ENCODE data around the gene UROC1.
"Not testable (repeated sequence)": the region's sequence is repeated elsewhere in the genome, so short reads cannot be mapped to it uniquely, and the experiment has no call there.

Gene UROC1

DNA sequence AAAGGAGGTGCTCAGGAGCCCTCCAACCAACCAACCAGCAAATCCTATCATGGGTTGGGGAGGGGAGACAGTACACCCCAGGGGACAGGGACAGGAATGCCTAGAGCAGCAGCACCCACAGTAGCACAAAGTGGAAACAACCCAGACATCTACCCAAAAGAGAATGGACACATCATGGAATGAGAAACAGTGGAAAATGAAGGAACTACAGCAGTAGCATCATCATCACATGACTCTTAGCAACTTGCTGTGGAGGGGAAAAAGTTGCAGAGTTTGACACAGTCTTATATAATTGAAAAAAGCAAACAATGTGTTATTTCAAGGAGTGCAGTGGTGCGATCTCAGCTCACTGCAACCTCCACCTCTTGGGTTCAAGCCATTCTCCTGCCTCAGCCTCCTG lies 30.1 kb upstream of the UROC1 start:
- no peak for DNase-seq (ENCODE audit: low read depth in 2 of 2, low spot score in 1 of 2)

DNA sequence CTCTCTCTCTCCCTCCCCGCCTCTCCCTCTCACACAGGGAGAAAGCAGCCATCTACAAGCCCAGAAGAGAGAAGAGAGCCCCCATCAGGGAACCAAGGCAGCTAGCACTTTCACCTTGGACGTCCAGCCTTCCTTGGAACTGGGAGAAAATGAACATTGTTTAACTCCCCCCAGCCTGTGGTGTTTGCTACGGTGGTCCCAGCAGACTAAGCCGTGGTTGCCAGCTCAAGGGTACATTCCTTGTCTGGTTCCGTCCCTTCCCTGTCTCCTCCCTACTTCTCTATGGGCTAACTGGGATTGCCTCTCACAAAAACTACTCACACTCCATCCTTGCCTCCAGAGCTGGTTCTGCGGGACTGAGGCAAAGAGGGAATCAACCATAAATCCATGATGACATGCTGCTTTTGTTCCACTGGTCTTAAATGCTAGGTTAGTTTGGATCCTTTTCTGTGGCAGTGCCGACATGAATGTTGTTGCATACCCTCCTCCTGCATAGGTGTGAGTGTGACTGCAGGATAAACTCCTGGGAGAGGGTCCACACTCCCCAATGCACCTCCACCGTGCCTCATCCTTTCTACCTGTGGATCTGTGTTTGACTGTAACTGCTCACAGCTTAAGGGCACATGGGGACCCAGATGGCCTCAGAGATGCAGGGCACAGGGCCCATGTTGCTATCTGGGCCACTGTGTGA lies 29.1 kb upstream of the UROC1 start:
- no peak for DNase-seq (ENCODE audit: low read depth in 2 of 2, low spot score in 1 of 2)

DNA sequence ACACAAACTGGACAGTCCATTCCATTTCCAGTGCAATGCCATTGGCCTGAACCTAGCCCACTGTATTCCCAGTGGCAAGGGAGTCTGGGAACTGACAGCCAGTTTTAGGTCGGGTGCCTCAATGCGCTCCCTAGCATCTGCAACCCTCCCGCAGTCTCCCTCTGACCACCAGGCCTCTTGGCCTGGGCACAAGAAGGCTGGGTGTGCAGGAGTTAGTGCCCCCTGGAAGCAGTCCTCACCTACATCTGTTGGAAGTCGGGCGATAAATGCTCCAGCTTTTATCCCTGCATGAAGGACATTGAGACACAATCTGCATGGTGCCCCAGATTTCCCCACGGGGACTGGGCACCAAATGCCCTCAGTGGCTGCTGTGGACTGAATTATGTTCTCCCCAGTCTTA lies 28.4 kb upstream of the UROC1 start:
- DNase-seq (ENCODE audit: low read depth in 2 of 2, low spot score in 1 of 2), result no peak

DNA sequence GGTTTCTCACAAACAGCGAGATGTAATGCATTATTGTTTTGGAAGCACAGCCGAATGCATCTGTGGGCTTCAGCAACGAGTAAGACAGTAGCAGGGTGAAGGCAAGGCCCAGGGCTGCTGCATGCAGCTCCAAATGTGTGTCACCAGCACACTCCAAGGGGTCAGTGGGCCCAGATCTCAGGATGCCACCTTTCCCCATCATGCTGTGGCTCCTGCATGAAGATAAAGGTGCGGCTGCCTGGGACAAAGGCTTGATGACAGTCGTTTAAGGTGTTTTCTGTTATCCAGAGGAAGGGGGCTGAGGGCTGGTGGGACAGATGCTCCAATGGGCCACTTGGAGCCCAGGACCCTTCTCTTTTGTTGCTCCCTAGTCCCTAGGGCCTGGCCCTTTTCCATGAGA lies 28.0 kb upstream of the UROC1 start:
- DNase-seq (ENCODE audit: low read depth in 2 of 2, low spot score in 1 of 2), result no peak

DNA sequence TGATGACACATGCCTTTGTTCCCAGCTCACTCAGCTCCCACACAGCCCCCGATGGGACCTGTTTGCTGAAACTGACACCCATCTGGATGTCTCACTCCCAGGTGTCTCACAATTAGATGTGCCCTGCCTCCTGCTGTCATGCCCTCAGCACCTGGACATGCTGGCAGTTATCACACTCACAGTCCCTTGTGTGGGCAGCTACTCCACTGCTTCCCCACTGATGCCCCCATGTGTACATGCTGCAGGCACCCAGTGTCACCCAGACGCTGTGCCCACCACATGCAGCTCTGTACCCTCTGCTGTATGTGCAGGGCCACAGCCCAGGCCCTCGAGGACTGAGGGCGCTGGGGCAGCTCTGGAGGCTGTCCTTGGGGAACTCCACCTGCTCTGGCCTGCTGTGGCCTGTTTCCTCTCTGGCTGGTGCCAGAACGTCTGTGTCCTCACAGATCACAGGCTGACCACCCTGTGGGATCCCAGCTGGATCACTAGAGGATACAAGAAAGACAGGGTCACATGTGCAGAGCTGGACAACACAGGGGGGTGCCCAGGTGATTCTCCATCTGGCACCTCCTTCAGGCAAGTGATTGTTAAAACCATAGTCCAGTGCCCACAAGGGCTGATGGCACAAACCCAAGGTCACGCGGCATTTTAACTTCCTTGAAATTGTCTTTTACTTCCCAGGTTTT lies 27.2 kb upstream of the UROC1 start:
- no peak for DNase-seq (ENCODE audit: low read depth in 2 of 2, low spot score in 1 of 2)

DNA sequence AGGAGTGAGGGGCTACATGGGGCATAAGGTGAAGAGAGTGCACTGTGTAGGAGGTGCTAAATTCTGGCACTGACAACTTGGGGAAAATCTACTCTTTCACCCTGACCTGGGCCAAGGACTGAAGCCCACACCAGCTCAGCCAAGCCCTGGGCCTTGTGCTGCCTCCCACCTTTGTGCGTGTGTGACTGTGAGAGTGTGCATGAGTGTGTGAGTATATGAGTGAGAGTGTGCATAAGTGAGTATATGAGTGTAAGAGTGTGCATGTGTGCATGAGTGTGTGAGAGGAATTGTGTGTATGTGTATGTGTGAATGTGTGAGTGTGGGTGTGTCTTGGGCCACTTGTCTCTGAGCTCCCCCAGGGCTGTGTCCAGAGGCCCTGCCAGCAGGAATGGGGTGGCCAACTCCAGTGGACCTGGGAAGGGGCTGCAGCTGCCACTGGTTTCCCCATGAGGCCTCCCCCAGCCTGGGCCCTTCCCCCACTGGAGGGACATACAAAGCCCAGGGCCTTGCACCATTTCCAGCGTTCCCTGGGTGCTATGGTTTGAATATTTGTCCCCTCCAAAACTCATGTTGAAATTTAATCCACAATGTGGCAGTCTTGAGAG lies 26.0 kb upstream of the UROC1 start:
- DNase-seq (ENCODE audit: low read depth in 2 of 2, low spot score in 1 of 2), result no peak

DNA sequence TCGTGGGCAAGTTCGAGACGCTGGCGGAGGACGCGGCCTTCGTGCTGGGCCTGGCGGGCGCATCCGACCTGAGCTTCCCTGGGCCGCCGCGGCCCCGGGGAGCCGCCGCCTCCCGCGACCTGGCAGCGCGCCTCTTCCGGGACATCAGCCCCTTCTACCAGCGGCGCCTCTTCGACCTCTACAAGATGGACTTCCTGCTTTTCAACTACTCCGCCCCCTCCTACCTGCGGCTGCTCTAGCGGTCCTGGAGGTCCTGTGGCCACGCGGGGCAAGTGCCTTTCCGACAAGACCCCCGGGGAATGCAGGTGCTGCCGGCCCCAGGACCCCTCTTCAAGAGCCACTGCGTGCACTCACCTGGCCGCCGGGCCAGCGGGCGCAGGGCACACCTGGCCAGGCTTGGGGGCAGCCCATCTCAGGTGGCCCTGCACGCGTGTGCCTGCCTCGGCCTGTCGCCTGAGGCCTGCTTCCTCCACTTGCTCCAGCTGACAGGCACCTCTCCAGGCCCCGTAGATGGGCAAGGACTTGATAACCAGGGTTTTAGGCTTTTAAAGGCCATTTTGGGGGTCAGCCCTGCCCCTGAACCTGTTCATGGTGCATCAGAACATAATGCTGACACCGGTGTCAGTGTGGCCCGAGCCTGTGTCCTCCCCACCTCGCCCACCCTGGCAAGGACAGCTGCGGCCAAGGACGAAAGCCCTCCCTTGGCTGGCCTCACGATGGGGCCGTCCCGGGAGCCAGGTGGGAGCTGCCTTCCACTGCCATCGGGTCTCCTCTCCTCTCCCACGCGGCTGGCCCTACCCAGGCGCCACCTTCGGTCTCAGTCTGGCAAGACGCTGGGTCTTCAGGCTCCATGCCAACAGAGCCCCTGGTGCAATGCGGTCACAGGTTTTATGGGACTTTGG lies 25.0 kb upstream of the UROC1 start:
- DNase-seq (ENCODE audit: low read depth in 2 of 2, low spot score in 1 of 2), result no peak

DNA sequence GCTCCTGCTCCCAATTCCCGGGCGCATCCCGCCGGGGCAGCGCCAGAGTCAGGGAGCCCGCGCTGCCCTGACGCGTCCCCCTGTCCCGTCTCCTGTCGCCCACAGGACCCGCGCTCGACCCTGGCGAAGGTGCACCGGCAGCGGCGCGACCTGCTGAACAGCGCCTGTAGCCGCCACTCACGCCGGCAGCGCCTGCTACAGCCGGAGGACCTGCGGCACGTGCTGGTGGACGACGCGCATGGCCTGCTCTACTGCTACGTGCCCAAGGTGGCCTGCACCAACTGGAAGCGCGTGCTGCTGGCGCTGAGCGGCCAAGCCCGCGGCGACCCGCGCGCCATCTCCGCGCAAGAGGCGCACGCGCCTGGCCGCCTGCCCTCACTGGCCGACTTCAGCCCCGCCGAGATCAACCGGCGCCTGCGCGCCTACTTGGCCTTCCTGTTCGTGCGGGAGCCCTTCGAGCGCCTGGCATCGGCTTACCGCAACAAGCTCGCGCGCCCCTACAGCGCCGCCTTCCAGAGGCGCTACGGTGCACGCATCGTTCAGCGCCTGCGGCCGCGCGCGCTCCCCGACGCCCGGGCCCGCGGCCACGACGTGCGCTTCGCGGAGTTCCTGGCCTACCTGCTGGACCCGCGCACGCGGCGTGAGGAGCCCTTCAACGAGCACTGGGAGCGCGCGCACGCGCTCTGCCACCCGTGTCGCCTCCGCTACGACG lies 24.2 kb upstream of the UROC1 start:
- no peak for DNase-seq (ENCODE audit: low read depth in 2 of 2, low spot score in 1 of 2)

DNA sequence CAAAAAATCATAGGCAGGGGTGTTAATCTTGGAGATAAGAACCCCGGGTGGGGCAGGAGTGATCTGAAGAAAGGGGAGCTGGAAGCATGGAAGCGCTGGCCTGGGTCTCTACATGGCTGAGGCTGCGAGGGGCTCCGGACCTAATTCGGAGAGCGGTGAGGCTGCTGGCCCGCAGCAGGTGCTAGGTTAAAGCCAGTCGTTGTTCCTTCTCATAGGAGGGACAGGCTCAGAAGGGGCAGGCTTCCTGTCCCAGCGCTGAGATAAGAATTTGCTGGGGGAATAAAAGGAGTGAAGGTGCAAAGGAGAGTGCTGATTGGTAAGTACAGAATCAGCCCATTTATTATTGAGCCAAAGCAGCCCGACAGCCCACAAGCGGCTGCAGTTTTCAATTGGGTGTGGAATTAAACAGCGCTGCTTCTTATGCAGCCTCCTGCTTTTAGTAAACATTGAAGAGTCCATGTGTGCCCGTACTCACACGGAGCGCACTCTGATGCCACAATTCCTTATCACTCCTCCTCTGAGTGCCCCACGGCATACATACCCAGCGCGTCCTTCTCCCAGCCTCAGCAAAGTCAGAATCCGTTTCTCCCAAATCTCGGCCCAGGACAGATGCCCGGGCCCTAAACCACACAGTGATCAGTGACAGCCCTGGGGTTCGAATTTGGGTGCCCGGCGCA lies 23.5 kb upstream of the UROC1 start:
- no peak for DNase-seq (ENCODE audit: low read depth in 2 of 2, low spot score in 1 of 2)

DNA sequence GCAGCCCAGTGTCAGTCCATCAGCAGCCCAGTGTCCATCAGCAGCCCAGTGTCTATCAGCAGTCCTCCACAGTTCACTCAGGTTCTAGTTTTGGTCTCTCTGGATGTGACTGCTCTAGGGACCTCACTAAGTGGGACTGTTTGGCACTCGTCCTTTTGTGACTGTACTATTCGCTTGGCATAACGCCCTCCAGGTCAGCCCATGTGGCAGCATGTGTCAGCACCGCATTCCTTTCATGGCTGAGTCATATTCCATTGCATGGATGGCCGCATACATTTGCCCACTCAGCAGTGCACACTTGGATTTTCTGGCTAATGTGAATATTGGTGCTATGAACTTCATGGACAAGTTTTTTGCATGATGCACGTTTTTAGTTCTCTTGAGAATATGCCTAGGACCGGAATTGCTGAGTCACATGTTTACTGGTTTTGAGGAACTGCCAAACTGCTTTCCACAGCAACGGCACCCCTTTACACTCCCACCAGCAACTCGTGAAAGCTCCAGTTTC lies 22.8 kb upstream of the UROC1 start:
- DNase-seq (ENCODE audit: low read depth in 2 of 2, low spot score in 1 of 2), result no peak

DNA sequence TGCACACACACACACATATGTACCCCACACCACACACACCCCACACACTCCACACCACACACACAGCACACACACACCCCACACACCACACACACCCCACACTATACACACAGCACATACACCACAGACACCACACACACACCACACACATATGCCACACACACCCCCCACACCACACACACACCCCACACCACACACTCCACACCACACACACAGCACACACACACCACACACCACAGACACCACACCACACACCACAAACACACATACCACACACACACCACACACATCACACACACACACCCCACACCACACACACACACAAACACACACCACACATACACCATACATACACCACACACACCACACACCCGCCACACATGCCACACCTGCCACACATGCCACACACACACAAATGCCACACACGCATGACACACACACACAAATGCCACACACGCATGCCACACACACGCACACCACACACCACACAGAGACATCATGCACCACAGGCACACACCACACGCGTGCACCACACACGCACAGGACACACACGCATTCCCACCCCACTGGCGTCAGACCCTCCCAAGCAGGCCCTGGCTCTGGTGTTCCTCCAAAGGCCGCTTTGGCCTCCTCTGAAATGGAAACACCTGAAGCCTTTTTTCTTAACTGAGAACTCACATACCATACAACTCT lies 22.1 kb upstream of the UROC1 start:
- DNase-seq (ENCODE audit: low read depth in 2 of 2, low spot score in 1 of 2), result no peak

DNA sequence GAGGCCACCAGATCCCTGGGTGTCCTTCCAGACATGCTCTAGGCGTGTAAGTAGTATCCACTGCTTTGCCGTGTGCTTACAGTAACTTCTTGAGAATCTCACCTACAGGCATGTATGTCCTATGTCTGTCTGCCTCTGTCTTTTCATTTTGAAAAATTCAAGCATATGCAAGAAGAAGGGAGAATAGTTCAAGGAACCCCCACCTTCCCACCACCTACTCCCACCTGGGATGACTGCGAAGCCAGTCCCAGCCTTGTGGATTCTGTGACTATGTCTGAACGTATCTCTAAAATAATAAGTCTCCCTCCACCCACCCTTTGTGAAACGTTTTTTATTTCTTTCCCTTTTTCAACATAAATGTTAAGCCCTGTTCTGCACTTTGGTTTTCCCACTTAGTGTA lies 21.4 kb upstream of the UROC1 start:
- no peak for DNase-seq (ENCODE audit: low read depth in 2 of 2, low spot score in 1 of 2)

DNA sequence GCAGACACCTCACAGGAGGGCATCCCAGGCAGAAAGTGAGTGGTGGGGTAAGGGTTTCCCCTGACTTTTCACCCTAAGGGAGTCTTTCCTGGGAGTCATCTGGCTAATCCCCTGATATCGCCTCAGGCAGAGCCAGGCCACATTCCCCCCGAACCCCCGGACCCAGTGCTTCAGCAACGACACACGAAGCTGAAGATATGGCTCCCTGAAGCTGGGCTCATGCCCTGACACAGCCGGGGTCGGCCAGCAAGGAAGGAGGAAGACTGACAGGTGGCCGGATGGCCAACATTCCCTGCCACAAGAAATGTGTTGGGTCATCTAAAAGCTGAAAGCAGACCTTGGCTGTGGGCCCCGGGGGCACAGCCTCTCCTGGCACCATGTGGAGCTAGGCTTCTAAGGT lies 20.7 kb upstream of the UROC1 start:
- no peak for DNase-seq (ENCODE audit: low read depth in 2 of 2, low spot score in 1 of 2)

DNA sequence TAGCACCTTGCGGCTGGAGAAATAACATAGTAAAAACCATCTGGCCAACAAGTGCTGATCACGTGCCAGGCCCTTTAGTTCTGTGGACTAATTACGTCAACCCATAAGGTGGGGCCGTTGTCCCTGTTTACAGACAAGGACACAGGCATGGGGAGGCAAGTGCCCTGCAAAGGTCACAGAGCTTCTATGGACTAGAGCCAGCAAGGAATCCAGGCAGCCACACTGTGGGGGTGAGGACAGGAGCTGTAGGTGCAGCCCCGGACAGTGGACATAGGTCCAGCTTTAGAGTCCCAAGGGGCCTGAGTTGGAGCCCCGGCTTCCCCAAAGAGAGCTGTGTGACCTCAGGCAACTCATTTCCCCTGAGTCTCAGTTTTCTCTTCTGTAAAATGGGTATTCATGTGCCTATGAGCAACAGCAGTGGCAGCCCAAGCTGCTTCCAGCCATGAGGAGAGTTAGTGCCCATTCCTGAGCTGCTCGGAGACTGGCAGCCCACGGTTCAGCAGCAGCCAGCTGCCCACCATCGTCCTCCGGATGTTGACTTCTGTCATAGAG lies 20.2 kb upstream of the UROC1 start:
- no peak for DNase-seq (ENCODE audit: low read depth in 2 of 2, low spot score in 1 of 2)

DNA sequence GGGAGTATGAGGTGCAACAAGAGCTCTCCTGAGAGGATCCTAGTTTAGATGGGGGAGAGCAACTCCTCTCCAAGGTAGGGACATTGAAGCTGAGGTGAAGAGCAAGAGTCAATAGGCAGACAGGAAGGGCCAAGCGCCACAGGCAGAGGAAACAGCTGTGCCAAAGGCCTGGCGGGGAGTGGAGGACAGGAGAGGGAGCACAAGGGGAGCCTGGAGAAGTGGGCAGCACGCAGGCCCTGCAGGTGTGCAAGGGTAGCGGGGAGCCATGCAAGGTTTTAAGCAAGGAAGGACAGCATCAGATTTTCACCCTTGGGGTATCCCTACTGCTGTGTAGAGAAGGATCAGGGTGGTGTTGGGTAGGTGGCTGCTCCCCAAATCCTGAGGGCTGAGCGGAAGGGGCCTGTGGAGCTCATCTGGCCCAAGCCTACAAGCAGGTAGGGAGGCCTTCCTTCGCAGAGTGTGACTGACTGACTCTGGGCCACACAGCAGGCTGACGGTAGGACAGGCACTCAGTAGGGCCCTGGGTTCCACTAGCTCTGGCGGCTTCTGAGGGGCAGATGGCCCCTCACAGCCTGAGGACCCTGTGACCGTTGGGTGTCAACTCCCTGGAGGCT lies 19.6 kb upstream of the UROC1 start:
- no peak for DNase-seq (ENCODE audit: low read depth in 2 of 2, low spot score in 1 of 2)

DNA sequence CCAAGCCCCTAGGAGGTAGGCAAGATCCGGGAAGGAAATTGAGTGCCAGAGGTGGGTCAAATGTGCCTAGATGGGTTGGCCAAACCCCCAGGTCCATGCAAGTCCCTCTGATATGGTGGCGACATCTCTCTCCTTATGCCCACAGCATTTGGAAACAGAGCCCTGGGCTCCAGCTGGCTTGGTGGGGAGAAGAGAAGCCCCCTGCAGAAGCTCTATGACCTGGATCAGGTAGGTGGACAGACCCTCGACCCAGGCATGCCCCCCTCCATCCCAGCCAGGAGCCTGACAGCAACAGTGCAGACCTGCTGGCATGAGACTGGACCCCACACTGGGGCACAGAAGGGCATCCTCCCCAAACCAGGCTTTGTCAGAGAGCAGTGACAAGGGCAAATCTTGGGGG lies 18.6 kb upstream of the UROC1 start:
- no peak for DNase-seq (ENCODE audit: low read depth in 2 of 2, low spot score in 1 of 2)

DNA sequence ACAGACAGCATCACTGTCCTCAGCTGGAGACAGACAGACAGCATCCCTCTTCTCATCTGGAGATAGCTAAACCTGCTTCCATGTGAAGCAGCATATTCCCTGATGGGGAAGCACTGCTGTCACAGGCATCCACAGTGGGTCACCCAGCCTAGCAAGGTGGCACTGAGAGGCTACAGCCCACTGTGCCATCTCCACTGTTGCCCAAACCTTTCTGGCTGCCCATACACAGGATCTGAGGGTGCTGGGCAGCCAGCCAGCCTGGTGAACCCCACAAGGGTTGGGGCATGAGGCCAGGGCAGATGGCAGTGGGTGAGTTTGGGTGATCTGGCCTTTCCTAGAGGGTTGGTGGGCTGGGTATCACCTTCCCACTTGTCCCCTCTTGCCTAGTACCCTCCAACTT lies 18.1 kb upstream of the UROC1 start:
- no peak for DNase-seq (ENCODE audit: low read depth in 2 of 2, low spot score in 1 of 2)

DNA sequence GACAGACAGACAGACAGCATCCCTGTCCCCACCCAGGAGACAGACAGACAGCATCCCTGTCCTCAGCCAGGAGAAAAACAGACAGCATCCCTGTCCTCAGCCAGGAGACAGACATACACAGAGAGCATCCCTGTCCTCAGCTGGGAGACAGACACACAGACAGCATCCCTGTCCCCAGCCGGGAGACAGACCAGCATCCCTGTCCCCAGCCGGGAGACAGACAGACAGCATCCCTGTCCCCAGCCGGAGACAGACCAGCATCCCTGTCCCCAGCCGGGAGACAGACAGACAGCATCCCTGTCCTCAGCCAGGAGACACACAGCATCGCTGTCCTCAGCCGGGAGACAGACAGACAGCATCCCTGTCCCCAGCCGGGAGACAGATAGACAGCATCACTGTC lies 17.1 kb upstream of the UROC1 start:
- DNase-seq (ENCODE audit: low read depth in 2 of 2, low spot score in 1 of 2), result not testable (repeated sequence)

DNA sequence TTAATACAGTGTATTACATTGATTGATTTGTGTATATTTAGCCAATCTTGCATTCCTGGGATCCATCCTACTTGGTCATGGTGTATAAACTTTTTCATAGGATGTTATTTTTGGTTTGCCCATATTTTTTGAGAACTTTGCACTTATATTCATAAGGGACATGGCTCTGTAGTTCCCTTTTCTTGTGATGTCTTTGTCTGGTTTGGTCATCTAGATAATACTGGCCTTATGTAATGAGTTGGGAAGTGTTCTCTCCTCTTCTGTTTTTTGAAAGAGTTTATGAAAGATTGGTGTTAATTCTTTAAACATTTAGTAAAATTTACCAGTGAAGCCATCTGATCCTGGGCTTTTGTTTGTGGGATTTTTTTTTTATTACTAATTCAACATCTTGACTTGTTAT lies 15.9 kb upstream of the UROC1 start:
- no peak for DNase-seq (ENCODE audit: low read depth in 2 of 2, low spot score in 1 of 2)

Data from stimulated activated CD8-positive, alpha-beta memory T cell treated with anti-CD3 and anti-CD28 coated beads, Interleukin-4, amount 100 ng/mL, for 1 hour (primary cell).